HG03575 (cell line): ENCODE data around the gene ATG2A.

ENCODE experiments used
- ATAC-seq: cut with Tn5 transposase; IDR thresholded peaks from one replicate; pipeline ENCODE4 v1.9.1; 2021; ENCODE audit not compliant: unreplicated experiment, insufficient number of reproducible peaks, low FRiP score; ENCODE audit errors: extremely low read depth

The ATG2A gene

DNA sequence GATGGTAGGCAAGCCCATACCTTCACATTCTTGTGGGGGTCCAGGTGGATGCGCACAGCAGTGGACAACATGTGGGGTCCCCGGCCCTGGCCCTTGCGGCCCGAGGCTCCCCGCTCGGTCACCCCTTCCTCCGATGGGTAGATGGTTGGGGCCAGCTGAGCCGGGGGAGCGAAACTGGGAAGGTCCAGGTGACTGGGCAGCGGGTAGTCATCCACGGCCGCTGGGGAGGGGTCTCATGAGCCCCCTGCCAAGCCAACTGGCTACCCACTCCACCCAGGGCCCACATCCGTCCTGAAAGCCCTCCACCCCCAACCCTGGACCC, 10.7 kb downstream of the ATG2A start:
- no peak for ATAC-seq

GRCh38 chr11:64905516-64906313, 11.3 kb downstream of the ATG2A start:
- ATAC-seq, result no peak

GRCh38 chr11:64903291-64903833, 13.6 kb downstream of the ATG2A start:
- no peak for ATAC-seq

- no peak for ATAC-seq
Measured at GRCh38 chr11:64902102-64902900, 14.7 kb downstream of the ATG2A start.

DNA sequence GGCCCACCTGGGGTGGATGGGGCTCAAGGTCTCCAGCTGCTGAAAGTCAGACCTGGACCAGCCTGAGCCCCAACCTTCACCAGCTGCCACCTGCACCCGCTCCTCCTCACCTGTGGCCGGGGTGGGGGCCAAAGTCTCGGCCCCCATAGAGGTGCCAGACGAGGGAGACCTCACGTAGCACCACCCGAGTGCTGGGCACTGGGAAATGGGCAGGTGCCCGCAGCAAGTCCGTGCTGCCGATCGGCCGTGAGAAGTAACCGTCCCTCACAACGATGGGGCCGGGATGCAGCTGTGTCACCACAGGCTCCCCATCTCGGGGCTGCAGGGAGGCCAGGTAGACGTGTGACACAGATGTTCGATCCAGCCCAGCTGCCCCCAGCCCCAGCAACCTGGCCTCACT, 16.2 kb downstream of the ATG2A start:
- ATAC-seq, result no peak

DNA sequence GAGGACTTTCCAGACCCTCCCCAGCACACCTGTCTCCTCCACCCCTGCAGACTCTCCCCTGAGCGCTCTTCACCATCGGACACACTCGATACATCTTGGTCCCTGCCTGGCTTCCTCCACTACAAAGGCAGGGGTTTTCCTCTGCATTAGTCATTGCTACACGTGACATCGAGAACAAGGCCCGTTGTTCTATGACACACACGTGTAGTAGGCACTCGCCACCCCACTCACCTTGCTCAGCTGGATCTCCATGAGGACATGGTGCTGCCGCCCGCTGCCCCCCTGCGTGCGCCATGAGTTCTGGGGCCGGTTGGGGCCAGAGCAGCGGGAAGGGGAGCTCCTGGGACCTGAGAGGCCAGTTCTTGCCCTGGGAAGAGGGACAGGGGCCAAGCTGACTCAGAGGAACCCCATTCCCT, 16.7 kb downstream of the ATG2A start:
- ATAC-seq, result no peak

GRCh38 chr11:64898541-64898940, 18.5 kb downstream of the ATG2A start:
- ATAC-seq, result no peak

- no peak for ATAC-seq
Measured at GRCh38 chr11:64898076-64898445, 18.9 kb downstream of the ATG2A start.

DNA sequence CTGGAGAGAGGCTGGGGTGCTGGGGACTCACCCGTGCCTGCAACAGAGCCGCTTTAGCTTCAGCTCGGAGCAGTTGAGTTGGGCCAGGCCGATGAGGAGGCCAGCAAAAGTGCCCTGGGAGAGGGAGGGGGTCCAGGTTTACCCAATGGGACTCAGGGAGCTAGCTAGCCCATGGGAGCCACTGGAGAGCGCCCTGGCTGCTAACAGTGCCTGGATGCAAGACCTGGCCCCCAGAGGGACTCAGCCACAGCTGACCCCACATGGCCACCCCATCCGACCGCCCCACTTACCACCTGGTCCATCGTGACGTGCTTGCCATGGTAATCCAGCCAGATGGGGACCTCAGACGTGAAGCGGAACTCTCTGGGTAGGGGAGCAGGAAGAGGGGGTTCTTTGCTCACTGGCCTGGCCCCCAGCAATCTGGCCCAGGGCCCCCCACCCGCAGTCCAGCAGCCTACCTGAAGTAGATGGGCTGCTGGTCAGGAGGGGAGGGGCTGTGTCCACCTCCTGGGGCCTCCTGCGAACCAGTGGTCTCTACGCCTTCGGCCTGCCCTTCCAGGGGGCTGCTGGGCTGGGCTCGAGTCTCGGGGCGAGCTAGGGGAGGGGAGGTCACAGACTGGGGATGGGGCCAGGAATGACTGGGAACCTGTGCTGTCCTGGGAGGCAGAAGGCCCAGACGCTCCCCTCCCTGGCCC, 19.5 kb downstream of the ATG2A start:
- ATAC-seq, result no peak

DNA sequence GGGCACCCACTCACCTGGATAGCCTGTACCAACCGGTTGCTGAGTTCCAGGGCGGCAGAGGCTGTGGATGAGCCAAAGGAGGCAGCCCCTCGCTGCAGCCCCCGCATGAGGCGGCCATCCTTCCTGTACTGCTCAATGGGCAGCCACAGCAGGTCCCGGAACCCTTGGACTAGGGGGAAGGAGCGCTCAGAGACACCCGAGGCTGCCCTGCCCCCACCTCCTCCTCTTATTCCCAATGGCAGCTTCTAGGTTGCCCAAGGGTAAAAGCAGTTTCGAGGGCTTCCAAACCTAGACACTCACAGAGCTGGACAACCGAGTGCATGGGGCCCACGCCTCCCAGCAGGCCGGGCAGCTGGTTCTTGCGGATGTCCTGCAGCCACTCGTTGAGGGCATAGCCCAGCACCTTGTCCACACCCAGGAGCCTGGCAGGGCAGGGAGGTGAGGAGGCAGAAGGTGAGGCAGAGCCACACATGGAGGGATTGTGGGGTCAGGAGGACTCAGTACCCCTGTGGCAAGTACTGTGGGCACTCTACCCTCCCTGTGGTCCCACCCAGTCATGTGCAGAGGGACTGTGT, 20.5 kb downstream of the ATG2A start:
- ATAC-seq, result no peak

GRCh38 chr11:64894812-64895452, 22.1 kb downstream of the ATG2A start:
- no peak for ATAC-seq

- ATAC-seq, result no peak
Measured at GRCh38 chr11:64894070-64894811, 22.8 kb downstream of the ATG2A start.

- no peak for ATAC-seq
Measured at GRCh38 chr11:64893194-64894069, 23.6 kb downstream of the ATG2A start.

DNA sequence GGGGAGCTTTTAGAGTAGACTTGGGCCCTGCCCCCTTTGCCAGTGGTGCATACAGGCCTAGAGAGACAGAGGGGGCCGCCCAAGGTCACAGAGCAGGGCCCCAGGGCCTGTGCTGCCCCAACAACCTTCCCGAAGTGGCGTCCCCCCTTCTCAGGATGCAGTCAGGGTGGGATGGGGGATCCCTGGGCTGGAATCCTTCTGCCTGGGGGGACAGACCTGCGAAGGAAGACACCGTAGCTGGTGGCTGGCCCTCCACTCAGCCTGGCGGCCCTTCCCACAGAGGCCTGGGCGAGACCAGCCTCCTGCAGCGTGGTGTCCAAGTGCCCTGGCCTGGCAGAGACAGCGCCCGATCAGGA, 24.2 kb downstream of the ATG2A start:
- no peak for ATAC-seq

DNA sequence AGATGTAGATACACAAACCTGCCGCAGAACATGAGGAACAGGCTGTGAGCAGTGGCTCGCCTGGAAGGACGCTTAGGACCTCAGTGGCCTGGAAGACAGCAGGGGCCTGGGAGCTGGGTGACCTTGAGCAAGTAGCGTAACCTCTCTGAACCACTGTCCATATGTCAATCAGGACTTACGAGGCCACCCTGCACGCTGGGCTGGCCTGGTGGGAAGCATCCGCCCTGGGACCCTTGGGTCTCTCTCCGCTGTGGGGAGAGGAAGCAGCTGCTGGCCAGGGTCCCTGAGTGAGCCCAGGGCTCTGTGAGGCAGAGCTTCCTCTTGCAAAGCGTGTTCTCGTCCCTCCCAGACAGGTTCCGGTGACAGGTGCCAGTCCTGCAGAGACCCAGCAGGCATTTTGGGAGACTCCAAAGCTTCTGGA, 24.6 kb downstream of the ATG2A start:
- ATAC-seq, result no peak

- no peak for ATAC-seq
Measured at GRCh38 chr11:64891880-64892279, 25.1 kb downstream of the ATG2A start.

GRCh38 chr11:64891215-64891848, 25.7 kb downstream of the ATG2A start:
- no peak for ATAC-seq
